RWPE1 (cell line): Measurements from ENCODE around the gene LEF1.

ENCODE experiments used
- CTCF ChIA-PET: fragments of 350-600 bp; sonication (Branson Sonifier 250); formaldehyde crosslinking; extraction: SDS; loops from one replicate; lab custom pipeline; 2021; lab: Yijun Ruan, JAX
- POLR2A ChIA-PET: fragments of 400-600 bp; formaldehyde crosslinking; extraction: SDS; loops from one replicate; lab custom pipeline; 2020; ENCODE audit warnings: antibody characterized with exemption; ENCODE audit not compliant: low non-redundant PET; lab: Yijun Ruan, JAX
- DNase-seq: peaks from one replicate; pipeline ENCODE4 v3.0.0; 2012; ENCODE audit warnings: low spot score
- H3K27ac ChIP-seq: fragments of 450-650 bp; 2 replicates; pipeline ENCODE4 v1.5.1; 2017
- CTCF ChIP-seq: fragments of 450-650 bp; conservative IDR thresholded peaks from 2 replicates; pipeline ENCODE4 v1.5.1; 2017; ENCODE audit warnings: low read depth, mild to moderate bottlenecking

The LEF1 gene

GRCh38 chr4:108099838-108100237 lies 68.9 kb downstream of the LEF1 start:
- ChIA-PET POLR2A (no interaction called here), CTCF (interaction anchor here (0.5 kb wide), 1 partner anchor 28 kb away, joined by 3 read pairs; no protein-coding TSS in a partner anchor)
- no peak for TF ChIP-seq CTCF
- no peak overlapping the region for H3K27ac ChIP-seq
- DNase-seq, result no peak

- no peak for DNase-seq
- CTCF ChIA-PET, result no interaction called here
- TF ChIP-seq CTCF, result no peak
- no peak overlapping the region for H3K27ac ChIP-seq
- POLR2A ChIA-PET, result no interaction called here
Observed at GRCh38 chr4:108097990-108098553, 70.7 kb downstream of the LEF1 start.

- ChIA-PET CTCF (no interaction called here), POLR2A (no interaction called here)
- DNase-seq, result no peak
- H3K27ac ChIP-seq, result no peak overlapping the region
- no peak for TF ChIP-seq CTCF
Observed at GRCh38 chr4:108094923-108095482, 73.7 kb downstream of the LEF1 start.

- no peak for TF ChIP-seq CTCF
- no peak overlapping the region for H3K27ac ChIP-seq
- ChIA-PET POLR2A (no interaction called here), CTCF (no interaction called here)
- no peak for DNase-seq
Observed at GRCh38 chr4:108094131-108094530, 74.6 kb downstream of the LEF1 start.

- ChIA-PET POLR2A (no interaction called here), CTCF (no interaction called here)
- no peak for TF ChIP-seq CTCF
- H3K27ac ChIP-seq, result no peak overlapping the region
- DNase-seq, result no peak
Observed at GRCh38 chr4:108092288-108092687, 76.4 kb downstream of the LEF1 start.

- POLR2A ChIA-PET, result no interaction called here
- CTCF ChIA-PET, result no interaction called here
- no peak overlapping the region for H3K27ac ChIP-seq
- no peak for DNase-seq
- no peak for TF ChIP-seq CTCF
Observed at GRCh38 chr4:108087293-108087967, 81.3 kb downstream of the LEF1 start.
